Mesenteric fat pad (tissue), 1 donor: ENCODE data around the gene DEPP1. TPM values are rescaled to one million over a fixed set of nuclear protein-coding genes. Genes with fewer than 3 reads are reported as not detected.
"Not testable (repeated sequence)": the region's sequence is repeated elsewhere in the genome, so short reads cannot be mapped to it uniquely, and the experiment has no call there.

Experiments used
- DNase-seq: peaks from one replicate; pipeline ENCODE4 v3.0.0-alpha.2; 2020; ENCODE audit warnings: low spot score
- long read RNA-seq: library from polyadenylated mRNA; unstranded; transcript quantifications from one replicate; pipeline ENCODE4 v2.0.0, GENCODE V29; 2020
- total RNA-seq: library from RNA; stranded (reverse); fragmentation: NEBNext Ultra II Directional; extraction: Animal tissue kit (Norgen Biotek cat#: 25700); gene quantifications from one replicate; pipeline ENCODE4 v1.2.1, GENCODE V29; 2021
- donor health status: DM: yes; HTN: yes; CAD: no.

The DEPP1 gene, protein sequence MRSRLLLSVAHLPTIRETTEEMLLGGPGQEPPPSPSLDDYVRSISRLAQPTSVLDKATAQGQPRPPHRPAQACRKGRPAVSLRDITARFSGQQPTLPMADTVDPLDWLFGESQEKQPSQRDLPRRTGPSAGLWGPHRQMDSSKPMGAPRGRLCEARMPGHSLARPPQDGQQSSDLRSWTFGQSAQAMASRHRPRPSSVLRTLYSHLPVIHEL
- total RNA-seq = 566 TPM
- long read RNA-seq, transcript DEPP1-201 (2 exons, 2,120 nt) = major isoform, 2,094 of 2,319 reads
- long read RNA-seq, partial matches to known transcripts = 0 of 2,319 reads
- long read RNA-seq, other reads (novel, unspliced or antisense) = 225 of 2,319 reads

DNA sequence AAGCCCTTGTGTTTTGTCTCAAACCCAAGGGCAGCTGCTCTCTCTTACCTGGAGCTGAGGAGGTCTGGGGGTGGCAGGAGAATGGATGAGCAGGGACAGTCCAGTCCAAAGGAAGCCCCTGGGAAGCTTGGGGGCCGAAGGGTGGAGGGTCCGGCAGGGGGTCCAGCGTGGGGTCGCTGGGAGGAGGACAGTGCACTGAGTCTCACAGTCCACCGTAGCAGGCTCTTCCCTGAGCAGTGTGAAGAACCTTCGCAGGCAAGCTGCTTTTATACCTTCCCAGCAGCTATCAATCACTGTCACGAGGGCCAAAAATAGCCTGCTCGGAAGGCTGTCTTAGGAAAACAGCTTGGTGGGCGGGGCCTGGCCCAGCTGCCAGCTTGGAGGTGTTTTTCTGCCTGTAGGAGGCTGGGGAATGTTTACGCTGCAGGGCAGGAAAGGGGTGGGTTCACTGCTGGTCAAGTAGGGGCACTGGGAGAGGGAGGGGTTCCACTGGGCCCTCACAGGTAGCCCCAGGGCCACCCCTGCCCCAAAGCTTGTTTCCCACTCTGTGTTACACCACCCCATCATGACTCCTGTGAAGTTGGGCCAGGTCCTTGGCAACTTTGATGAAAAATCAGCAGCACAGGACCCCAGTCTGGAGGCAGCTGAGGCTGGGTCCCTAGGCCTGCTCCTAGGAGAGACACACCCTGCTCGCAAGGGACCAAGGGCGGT, at the start of gene DEPP1:
TSS of gene DEPP1 (minus strand) at position 240 of the 711 bp plus-strand sequence. CDS start 779 bp downstream, outside the sequence.
- DNase-seq = peak; percentile 92

DNA sequence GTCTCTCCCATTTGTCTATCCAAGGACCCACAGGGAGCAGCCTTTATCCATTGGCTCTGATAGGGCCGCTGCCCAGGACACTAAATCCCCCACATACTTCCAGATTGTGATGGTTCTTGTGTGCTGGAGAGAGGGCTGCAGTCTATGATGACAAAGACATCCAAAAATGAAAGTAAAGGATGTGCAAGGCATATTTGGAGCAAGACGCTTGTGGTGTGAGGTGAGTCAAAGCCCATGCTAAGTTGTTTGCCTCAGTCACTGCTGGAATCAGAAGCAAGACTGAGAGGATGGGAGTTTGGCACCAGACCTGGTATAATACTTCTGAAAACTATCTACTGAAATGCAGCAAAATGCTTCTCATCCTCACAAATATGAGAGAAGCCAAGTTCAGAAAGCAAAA, 44.8 kb upstream of the DEPP1 start:
- DNase-seq = no peak

DNA sequence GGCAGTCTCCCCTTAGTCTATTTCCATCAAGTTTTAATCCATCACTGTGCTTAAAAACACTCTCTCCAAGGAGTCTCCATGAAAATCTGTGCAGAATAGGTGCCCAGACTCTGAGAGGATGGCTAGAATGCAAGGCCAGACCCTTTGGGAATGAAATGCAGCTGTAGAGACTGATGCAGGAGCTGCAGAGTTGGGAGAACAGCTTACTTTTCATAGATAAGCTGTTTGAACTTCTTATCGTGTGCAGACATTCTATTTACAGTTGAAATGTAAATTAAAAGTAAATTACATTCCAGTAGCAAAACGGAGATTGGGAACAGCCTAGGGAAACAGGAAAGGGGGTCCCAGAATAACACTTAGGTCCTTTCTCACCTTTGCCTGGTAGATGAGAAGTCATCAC, 37.0 kb upstream of the DEPP1 start:
- no peak for DNase-seq

DNA sequence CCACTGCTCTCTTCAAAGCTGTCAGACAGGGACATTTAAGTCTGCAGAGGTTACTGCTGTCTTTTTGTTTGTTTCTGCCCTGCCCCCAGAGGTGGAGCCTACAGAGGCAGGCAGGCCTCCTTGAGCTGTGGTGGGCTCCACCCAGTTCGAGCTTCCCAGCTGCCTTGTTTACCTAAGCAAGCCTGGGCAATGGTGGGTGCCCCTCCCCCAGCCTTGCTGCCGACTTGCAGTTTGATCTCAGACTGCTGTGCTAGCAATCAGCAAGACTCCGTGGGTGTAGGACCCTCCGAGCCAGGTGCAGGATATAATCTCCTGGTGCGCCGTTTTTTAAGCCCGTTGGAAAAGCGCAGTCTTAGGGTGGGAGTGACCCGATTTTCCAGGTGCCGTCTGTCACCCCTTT, 35.9 kb upstream of the DEPP1 start:
- not testable (repeated sequence) for DNase-seq

DNA sequence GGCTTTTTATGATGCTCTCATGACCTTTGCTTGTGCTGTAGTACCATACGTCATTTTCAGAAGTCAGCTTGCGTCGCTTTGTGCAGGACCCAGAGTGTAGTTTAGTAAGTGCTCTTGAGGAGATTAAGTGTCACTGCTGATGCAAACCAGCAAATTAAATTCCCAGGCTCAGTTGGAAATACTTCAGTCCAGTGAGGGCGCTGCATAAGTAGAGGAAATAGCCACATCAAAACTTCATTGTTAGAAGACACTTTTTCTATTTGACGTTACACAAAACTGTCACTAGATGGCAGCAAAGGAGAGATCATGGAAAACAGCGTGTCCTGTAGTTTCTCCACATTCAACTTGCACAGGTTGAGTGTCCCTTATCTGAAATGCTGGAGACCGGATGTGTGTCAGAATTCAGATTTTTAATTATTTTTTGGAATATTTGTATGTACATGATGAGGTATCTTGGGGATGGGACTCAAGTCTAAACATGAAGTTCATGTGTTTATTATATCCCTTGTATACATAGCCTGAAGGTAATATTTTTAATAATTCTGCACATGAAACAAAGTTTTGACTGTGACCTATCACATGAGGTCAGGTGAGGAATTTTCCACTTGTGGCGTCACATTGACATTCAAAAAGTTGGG, 30.0 kb upstream of the DEPP1 start:
- DNase-seq = no peak

DNA sequence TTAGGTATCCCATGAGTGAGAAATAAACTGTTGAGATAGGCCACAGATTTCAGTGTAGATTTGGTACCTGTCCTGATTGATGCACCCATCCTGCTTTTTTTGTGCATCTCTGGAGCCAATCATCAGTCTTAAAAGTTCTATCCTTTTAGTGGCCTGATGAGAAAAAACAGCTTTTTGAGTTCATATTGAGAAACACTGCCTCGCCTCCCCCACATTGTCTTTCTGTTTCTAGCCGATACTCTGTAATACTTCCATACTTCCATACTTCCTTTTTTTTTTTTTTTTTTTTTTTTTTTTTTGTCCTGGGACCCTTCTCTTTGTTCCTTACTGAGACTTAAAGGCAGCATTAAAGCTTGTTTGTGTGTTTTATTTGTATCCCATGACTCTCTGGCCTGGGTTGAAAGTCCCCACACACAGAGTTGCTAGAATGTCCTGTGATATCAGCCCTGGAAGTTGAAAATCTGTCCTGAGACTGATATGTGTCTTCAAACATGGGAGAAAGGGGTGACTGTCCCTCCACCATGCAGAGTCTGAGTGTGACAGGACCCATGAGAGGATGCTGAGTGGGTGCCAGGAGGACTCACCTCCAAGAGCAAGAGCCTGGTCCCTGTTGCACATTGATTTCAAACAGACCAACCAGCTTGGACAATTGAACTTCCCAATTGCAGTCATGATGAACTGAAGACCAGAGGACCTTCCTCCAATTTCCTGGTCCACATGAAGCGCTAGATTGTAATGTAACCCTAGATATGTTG, 27.8 kb upstream of the DEPP1 start:
- no peak for DNase-seq

DNA sequence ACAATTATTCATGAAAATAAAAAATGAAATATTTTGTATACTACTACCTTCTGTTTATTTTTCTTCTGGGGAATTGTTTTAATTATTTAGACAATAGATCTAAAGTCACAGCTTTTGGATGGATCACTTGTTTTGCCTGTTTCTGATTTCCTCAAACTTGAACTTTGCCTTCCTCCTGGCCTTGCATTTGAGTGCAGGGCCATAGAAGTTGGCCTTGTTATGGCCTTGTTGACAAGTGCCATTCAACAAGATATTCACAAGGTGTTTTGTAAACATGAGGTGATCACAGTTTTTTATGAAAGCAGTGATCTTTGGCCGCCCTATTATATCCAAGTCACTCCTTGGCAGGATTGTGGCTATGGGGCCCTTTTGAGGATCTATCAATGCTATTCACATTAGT, 26.7 kb upstream of the DEPP1 start:
- no peak for DNase-seq

DNA sequence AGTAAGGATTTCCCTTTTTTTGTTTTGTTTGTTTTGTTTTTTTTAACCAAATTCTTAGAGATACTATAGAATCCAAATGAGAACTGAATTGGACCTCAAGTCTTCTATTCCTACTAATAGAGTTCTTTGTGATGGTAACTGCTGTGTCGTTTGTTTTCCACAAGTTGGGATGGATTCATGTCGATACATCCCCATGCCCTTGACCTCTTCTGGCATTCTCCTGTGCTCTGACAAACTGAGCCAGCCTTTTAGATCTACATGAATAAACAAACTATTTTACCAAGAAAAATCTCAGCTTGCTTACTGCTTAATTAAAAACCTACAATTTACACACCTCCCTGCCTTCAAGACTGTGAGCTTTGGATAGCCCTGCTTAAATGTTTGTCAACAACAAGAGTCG, 26.1 kb upstream of the DEPP1 start:
- no peak for DNase-seq

DNA sequence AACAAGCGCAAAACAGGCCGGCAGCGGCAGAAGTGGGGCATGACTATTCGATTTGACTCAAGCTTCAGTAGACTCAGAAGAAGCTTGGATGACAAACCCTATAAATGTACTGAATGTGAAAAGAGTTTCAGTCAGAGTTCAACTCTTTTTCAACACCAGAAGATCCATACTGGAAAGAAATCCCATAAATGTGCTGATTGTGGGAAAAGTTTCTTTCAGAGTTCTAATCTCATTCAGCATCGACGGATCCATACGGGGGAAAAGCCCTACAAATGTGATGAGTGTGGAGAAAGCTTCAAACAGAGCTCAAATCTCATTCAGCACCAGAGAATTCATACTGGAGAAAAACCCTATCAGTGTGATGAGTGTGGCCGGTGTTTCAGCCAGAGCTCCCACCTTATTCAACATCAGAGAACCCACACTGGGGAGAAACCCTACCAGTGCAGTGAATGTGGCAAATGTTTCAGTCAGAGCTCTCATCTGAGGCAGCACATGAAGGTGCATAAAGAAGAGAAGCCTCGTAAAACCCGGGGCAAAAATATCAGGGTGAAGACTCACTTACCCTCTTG, 24.9 kb upstream of the DEPP1 start:
- no peak for DNase-seq

DNA sequence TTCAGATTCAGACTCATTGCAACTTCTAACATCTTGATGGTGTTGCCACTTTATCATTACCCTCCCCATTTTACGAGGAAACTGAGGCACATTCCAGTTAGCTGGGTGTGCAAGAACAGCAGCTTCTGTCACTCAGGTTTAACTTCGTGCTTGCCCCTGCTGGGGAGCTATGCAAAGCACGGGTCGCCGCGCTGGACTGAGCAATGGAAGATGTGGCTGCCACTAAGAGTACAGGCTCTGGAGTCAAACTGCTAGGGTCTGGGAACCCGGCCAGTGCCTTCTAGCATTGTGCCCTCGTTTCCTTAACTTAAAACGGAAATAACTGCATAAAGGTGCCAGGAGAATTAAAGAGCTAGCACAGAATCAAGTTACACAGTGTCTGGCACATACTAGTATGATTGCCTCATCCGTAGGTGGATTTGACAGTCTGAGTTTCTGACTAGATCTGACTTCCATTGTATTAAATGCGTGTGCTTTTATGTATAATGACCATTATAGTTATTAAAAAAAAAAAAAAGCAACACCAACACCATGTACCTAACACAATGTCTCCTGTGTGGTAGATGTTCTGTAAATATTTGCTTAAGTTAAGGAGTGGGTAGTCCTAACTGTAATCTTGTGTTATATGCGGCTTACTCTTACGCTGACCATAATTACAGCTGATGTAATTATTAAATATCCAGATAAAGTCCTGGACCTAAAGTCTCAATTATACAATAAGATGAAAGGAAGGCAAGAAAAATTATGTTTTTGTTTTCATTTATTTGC, 23.0 kb upstream of the DEPP1 start:
- DNase-seq = peak; percentile 90

DNA sequence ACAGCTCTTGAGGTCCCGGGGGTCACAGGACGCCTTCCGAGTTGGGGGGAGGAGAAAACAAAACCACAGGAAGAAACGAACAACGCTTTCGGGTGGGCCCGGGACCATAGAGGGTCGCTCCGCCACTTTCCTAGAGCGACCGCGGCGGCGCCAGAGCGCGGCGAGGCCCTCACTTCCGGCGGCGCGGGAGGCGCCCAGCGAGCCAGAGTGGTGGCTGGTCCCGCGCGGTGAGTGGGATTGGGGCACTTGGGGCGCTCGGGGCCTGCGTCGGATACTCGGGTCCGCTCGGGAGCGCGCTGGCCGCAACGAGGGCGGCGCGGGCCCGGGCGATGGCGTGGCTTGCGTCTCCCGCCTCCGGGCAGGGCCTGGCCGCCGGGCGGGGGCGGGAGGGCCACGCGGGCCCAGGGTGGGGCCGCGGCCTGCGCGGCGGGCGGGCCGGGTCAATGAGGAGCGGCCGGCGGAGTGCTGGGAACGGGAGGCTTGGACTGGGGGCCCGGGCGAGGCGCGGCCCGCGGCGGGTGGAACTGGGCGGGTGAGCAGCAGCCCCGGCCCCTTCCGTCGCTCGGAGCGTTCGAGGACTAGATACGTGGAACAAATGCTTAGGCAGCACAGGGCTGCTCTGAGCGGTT, 22.3 kb upstream of the DEPP1 start, which contains the start of gene ZNF22:
TSS of gene ZNF22 (plus strand) at position 172 of the 629 bp plus-strand sequence. CDS start 2,446 bp downstream, outside the sequence.
- peak; percentile 92 for DNase-seq

DNA sequence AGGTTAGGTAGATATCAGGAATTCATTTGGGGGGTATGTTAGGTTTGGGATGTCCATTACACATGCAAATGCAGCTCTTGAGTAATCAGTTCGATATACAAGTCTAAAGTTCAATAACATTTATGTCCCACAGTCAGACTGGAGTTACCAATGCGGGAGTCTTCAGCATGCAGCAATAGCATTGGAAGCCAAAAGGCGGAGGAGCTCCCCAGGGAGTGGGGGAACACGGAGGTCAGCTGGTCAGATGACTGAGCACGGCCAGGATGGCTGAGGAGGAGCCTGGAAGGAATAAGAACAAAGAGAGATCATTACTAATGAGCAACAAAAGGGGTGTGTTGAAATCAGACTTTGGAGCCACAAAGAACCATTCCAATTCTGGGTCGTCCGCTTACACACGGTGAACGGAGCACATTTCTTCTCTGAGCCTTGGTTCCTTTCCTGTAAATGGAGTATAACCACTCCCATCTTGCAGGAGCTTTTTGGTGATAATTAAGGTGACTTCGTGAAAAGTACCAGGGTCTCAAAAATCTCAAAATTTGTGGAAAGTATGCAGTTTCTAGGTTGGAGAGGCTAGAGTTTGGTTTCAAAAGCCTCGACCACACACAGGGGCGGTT, 21.6 kb upstream of the DEPP1 start:
- DNase-seq = peak; percentile 90

DNA sequence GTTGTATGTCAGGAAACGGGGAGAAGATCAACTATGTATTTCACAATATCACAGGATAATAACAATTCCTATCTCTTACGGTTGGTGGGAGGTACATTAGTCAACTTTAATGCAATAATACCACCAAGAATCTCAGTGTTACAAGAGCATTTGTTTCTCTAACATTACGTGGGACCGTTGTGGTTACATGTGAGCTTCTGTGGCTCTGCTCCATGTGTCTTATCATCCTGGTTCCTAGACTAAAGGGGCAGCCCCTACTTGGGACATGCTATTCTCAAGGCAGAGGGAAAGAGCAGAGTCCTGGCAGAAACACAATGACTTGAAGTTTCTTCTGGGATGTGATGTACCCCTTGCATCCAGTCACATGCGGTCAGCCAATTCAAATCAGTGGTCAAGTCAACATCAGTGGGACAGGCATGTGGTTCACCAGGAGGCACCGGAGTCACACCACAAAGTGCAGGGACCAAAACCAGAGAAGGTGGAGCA, 19.6 kb upstream of the DEPP1 start:
- DNase-seq = no peak

DNA sequence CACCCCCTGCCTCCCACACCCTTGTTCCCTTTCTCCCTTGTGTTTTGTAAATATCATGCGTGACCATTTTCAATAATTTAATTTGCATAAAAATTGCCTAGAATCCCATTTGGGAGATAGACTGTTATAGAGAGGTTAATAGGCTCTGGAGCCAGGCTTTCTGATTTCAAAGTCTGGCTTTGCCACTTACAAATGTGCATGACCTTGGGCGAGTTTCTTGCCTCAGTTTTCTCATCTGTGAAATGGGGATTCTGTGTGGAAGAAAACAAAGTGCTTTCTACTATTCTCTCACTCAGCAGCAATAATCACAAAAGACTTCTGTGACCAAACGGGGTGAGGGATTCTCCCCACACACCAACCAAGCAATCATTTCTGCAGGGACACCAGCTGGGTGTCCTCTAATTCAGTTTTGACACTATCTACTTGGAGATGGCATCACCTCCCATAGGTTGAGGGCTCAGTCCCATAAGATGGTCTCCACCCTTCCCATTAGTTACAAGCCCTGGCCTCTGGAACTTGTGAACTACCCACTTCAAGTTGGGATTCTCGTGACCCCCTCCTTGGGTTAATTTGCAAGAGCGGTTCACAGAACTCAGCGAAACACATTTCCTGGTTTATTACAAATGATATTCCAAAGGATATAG, 18.6 kb upstream of the DEPP1 start:
- no peak for DNase-seq

DNA sequence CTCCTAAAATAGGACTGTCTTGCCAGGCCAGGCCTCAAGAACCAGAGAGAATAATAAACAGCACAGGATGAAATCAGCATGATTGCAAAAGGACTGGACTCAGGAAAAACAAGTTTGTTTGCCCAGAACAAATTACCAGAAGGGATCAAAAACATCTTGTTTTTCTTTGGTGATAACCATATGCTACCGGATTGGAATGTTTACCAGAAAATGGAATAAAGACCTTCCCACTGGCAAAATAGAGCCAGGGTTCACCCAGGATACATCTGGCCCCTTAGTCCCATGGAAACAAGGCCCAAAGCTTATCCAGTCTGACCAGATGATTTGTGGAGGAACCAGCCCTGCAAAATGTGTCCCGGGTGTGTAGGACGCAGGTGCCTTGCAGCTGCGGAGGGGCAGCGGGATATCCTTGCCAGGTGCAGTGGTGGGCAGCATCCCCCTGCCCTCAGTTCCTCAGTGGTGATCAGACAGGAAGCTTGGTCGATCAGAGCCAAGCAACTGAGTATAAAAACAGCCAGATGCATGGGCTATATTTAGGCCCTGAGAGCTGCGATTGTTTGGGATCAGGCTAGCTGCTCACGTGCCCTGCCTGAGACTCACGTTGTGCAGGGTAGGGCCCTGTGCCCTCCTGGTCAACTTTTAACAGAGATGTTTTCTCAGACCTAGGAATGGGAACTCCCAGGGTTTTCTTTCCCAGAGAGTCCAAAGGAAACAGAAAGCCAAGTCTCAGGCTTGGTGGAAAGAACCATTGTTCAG, 17.5 kb upstream of the DEPP1 start:
- DNase-seq = no peak

DNA sequence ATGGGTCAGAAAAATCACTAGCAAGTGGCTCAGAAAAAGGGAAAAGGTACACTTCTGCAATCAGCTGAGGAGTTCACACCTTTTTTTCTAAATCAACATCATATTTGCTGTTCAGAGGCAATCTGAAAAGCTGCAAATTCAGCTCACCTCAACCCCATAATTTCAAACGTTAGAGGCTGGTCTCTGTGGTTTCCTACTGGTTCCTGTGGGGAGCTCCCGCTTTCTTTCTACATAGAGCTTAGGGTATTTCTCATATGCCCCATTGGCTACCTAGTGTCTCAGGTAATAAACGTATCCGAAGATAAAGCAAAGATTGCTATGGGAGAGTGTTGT, 16.9 kb upstream of the DEPP1 start:
- DNase-seq = no peak

DNA sequence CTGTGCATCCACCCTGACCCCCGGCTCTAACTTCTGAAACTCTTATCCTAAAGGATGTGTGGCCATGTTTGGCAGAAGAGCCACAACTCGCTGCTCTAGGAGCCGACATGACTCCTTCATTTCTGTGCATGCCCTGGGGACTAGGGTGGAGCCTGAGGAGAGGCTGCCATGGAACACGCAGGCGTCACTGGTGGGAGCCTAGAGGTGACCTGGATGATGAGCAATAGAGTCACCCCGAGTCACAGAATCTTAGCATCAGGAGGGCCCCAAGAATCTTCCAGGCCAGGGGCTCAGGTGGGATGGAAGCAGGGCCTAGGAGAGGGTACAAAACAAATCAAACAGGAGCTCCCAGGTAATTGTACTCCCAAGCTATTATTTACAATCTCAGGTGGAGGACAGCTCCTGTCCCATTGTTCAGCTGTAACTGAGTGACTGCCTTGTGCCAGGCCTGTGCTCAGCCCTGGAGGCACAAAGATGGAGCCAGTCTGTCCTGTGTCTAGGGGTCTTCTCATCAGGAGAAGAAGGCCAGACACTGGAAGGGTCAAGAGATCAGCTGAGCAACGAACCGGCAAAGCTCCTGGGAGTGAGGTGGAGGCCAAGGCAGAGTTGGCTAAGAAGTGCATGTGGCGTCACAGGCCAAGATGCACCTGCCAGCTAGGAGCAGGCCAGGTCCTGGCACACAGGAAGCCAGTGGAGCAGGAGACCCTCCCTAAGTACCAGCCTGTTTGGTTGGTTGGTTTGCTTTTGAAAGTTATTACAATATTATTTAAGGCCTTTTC, 16.3 kb upstream of the DEPP1 start:
- DNase-seq = no peak
